ENCODE measurements around the gene BOLL.
"Not testable (repeated sequence)": the region's sequence is repeated elsewhere in the genome, so short reads cannot be mapped to it uniquely, and the experiment has no call there.

The BOLL gene

DNA sequence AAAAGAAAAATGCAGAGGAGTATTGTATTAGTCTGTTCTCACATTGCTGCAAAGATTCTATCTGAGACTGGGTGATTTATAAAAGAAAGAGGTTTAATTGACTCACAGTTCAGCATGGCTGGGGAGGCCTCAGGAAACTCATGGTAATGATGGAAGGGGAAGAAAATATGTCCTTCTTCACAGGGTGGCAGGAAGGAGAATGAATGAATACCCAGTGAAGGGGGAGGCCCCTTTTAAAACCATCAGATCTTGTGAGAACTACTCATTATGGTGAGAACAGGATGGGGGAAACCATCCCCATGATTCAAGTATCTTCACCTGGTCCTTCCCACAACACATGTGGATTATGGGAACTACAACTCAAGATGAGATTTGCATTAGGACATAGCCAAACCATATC lies 10.2 kb upstream of the BOLL start:
- no peak for DNase-seq

DNA sequence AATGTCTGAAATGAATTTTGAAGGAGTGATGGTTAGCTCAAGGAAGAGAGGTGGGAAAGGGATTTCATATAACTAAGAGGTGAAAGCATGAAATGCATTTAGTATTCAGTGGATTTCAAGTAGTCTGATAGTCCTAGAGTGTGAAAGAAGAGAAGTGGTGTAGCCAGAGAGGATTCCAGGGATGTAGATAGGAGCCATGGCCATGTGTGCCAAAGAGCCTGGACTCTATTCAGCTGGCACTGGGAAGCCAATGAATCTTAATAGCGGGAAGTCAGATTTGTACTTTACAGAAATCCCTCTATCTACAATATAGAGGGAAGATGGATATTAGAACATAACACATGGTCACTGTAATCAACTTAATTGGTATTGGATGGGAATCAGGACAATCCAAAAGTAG lies 8.3 kb upstream of the BOLL start:
- no peak for DNase-seq

DNA sequence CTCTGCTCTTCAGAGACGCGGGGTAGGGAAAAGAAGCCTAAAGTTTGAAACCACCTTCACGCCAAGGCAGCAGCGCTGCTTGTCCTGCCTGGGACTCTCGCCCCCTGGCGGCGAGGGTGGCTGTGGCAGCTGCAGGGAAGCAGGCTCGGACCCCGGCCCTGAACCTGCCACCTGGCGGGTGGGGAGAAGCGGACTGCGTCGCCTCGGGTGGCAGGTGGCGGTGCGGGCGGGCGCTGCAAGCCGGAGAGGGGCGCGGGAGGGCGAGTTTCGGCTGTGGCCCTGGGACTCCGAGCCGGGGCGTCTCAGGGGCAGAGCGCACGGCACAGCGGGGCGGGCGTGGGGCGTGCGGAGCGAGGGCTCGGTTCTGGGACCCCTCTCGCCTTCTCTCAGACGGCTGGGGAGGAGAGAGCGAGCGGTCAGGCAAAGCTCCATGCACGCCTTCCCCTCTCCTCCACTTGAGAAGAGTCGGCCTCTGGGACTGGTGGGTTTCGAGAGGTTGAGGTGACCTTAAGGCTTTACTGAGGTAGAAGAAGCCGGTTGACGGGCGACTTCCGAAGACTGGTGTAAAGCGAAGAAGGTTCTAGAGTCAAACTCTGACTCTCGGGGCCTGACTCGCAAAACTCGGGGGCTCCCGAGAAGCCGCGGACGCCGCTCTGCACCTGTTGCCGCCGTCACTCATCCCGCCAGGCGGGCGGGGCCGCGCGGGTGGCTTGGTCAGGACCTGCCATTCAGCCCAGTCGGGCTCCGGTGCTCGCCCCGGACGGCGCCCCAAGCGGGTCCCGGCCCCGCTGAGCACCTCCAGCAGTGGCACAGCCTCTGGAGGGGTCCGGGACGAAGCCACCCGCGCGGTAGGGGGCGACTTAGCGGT lies 1.1 kb upstream of the BOLL start:
- DNase-seq: no peak

- DNase-seq: no peak
Observed at GRCh38 chr2:197782126-197782525, 3.0 kb downstream of the BOLL start.

GRCh38 chr2:197779261-197779660 lies 5.9 kb downstream of the BOLL start:
- no peak for DNase-seq

GRCh38 chr2:197777823-197778407 lies 7.2 kb downstream of the BOLL start:
- no peak for DNase-seq

- DNase-seq: no peak
Observed at GRCh38 chr2:197760293-197760657, 24.8 kb downstream of the BOLL start.

DNA sequence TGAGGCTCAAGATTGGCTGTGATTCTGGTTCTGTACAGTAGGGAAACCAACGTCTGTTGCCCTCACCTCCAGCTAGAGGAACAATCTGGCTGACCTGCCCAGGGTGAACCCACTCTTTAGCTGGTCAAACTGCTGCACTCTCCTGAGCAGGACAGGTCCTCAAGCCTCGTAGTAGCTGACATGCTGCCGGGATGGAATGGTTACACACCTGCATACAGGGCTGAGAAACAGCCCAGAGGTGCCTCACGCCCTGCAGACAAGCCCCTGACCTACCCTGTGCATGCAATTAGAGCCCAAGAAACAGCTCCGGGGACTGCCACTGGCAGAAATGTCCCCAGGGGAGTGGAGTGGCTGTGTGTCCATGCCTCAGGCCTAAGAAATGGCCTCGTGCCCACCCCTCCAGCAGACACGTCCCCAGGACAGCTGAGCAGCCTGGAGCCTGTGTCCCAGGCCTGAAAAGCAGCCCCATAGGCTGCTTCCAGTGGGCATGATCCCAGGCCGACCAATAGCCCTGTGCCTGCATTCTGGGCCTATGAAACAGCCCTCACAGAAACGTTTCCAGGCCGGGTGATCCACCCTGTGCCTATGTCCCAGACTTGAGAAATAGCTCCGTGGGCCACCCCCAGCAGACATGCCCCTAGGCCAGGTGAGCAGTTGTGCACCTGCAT lies 25.4 kb downstream of the BOLL start:
- no peak for DNase-seq

DNA sequence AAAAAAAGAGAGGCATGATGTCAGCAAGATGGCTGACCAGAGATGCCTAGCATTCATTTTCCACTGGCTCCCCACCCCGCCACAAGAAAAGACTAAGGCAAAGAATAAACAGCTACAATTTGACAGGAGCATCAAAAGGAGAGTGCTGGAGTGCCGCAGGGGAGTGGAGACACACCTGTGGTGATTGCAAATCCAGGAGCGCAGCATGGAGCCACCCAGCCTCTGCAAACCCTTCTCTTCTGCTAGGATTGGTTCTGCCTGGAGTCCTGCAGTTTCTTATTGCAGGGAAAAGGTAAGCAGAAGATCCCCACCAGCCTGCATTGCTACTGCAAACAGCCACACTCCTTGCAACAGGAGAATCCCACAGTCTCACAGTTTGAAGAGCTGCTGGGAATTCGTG lies 26.1 kb downstream of the BOLL start:
- DNase-seq: no peak

- DNase-seq: no peak
Observed at GRCh38 chr2:197740200-197740599, 44.9 kb downstream of the BOLL start.

DNA sequence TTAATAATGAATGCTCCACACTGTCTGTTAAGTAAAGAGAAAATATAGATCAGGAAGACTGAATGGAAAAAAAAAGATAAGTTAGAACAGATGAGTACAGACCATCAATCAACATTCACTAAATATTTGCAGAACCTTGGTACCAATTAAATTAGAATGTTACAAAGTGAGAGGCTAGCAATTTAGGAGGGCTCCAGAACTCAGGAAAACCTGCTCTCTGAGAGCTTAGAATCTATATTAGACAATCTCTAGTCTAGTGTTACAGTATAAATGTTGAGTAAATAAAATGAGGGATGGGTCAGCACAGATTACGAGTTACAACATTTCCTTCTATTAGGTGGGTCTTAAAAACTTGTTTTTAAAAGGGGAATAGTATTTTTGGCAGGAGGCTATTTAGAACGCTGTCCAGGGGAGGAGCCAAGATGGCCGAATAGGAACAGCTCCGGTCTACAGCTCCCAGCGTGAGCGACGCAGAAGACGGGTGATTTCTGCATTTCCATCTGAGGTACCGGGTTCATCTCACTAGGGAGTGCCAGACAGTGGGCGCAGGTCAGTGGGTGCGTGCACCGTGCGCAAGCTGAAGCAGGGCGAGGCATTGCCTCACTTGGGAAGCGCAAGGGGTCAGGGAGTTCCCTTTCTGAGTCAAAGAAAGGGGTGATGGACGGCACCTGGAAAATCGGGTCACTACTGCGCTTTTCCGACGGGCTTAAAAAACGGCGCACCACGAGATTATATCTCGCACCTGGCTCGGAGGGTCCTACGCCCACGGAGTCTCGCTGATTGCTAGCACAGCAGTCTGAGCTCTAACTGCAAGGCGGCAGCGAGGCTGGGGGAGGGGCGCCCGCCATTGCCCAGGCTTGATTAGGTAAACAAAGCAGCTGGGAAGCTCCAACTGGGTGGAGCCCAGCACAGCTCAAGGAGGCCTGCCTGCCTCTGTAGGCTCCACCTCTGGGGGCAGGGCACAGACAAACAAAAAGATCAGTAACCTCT lies 56.3 kb downstream of the BOLL start:
- not testable (repeated sequence) for DNase-seq

- no peak for DNase-seq
Observed at GRCh38 chr2:197727011-197727410, 58.1 kb downstream of the BOLL start.

DNA sequence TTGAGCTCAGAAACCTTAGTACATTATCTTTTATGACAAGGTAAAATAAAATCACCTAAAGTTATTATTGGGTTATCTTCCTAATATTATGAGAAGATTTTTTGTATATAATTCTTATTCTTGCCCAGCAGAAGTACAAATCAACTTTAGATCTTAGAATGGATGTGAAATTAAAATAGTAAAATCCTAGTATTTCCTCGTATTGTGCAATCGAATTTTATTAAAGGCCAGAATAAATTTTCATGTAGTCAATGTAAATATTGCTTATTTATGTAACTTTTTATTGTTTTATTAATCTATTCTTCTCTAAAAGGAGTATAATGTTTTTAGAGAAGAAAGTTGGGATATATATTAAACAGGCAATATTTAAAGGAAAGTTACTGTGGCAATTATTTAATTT lies 67.3 kb downstream of the BOLL start:
- DNase-seq: no peak

DNA sequence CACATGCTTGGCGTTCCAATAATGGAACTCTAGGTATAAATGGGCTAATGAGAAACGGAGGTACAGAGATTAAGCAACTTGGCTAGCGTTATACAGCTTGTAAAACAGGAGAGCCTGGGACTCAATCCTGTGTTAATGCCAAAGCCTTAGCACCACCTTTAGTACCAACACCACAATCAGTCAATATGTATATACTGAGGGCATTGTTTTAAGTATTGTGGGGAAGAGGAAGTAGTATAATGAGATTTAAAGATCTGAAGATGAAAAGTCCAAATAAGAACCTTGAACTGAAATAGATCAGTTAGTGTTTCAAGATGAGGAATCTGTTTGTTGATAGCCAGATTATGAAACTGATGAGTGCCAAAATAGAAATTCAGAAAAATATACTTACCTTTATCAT lies 71.8 kb downstream of the BOLL start:
- DNase-seq: no peak

GRCh38 chr2:197711578-197711977 lies 73.5 kb downstream of the BOLL start:
- DNase-seq: no peak

GRCh38 chr2:197710424-197711042 lies 74.6 kb downstream of the BOLL start:
- no peak for DNase-seq

- DNase-seq: not testable (repeated sequence)
Observed at GRCh38 chr2:197709140-197709539, 76.0 kb downstream of the BOLL start.

GRCh38 chr2:197708331-197708730 lies 76.8 kb downstream of the BOLL start:
- no peak for DNase-seq

DNA sequence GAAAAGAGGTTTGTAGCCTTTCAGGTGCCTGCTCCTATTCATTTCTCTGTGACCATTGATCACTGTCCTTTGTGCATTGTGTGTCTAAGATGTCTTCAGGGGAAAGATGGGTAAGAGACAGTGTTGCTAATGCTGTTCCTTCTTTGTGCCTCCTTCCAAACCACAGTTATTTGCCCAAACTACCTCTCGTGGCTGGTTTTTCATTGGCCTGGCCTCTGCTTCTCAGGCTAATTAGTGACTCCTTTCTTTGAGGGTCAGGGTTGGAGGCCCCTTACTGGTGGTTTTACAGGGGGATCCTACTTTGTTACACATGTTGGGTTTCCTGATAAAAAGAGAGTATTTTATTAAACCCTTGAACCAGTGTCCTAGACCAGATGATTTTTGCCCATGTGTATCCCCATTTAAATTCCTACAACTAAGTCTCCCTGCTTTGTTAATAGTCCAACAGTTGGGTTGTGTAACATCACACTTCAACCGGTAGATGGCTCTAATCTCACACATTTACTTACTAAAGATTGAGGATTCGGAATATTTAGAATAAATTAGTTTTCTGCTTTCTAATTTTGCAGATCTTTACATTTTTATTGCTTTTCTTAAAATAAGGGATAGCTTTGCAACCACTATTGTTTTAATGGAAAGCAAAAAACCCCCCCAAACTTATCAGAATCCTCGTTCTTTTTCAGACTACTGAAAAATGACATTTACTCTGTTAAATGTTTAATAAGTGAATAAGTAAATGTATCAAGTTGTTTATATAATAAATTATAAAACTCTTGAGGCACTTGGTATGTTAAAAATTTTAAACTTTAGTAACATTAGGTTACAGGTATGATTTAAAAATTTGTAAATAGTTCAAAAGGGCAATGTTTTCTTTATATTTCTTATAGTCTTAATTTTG lies 77.6 kb downstream of the BOLL start:
- no peak for DNase-seq

DNA sequence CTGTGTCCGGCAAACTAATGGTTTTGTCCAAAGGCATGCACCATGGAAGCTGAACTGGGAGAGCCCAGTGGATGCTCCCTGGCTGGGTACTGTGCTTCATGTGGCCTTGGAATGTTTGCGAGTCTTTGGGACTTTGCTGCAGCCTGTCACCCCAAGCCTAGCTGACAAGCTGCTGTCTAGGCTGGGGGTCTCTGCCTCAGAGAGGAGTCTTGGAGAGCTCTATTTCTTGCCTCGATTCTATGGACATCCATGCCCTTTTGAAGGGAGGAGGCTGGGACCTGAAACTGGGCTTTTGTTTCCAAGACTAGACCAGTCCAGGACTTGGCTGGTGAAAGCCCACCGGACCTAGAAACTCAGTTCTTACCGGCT lies 78.3 kb downstream of the BOLL start:
- no peak for DNase-seq
